Measurements from ENCODE around the gene CFAP77.

GRCh38 chr9:132499251-132499650 is 89.2 kb downstream of the CFAP77 start:
- no peak for TF ChIP-seq POLR2A (IDR thresholded peaks at IDR 0.05)
- no peak for TF ChIP-seq CTCF (IDR thresholded peaks at IDR 0.05)
